HL-60 (cell line): ENCODE data around the gene TDRD10.

Experiments
- CTCF ChIP-seq: IDR thresholded peaks from one replicate; pipeline ENCODE4 v1.5.1; 2011; ENCODE audit warnings: low read length, control low read depth, inconsistent platforms; ENCODE audit not compliant: insufficient read depth
- TF ChIP-seq, protein P1 (sequence below): IDR thresholded peaks from 2 replicates; pipeline ENCODE4 v1.6.1; 2012; ENCODE audit warnings: low read depth; ENCODE audit not compliant: insufficient replicate concordance

GRCh38 chr1:154468535-154469250, 33.3 kb upstream of the TDRD10 start:
- no peak for TF ChIP-seq CTCF
- TF ChIP-seq, protein P1, sequence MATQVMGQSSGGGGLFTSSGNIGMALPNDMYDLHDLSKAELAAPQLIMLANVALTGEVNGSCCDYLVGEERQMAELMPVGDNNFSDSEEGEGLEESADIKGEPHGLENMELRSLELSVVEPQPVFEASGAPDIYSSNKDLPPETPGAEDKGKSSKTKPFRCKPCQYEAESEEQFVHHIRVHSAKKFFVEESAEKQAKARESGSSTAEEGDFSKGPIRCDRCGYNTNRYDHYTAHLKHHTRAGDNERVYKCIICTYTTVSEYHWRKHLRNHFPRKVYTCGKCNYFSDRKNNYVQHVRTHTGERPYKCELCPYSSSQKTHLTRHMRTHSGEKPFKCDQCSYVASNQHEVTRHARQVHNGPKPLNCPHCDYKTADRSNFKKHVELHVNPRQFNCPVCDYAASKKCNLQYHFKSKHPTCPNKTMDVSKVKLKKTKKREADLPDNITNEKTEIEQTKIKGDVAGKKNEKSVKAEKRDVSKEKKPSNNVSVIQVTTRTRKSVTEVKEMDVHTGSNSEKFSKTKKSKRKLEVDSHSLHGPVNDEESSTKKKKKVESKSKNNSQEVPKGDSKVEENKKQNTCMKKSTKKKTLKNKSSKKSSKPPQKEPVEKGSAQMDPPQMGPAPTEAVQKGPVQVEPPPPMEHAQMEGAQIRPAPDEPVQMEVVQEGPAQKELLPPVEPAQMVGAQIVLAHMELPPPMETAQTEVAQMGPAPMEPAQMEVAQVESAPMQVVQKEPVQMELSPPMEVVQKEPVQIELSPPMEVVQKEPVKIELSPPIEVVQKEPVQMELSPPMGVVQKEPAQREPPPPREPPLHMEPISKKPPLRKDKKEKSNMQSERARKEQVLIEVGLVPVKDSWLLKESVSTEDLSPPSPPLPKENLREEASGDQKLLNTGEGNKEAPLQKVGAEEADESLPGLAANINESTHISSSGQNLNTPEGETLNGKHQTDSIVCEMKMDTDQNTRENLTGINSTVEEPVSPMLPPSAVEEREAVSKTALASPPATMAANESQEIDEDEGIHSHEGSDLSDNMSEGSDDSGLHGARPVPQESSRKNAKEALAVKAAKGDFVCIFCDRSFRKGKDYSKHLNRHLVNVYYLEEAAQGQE = no peak
